Measurements from ENCODE around the gene MYO3B. TPM values are rescaled to one million over a fixed set of nuclear protein-coding genes. Genes with fewer than 3 reads are reported as not detected.

The MYO3B gene
- polyA plus RNA-seq, 1 donor (not counting 4 experiments of a cell fraction or from before 2014, with no cell fraction given), result 4.4 TPM

GRCh38 chr2:170156592-170156991 is 21.4 kb upstream of the MYO3B start:
- Histone ChIP-seq H3K4me3 (ENCODE audit: control insufficient read depth in 2 of 3, extremely low read depth in 1 of 3, insufficient read depth in 2 of 3, low read depth in 1 of 3, low read length in 3 of 3) (no peak overlapping the region), H3K27ac (ENCODE audit: control insufficient read depth, insufficient read depth, low read length) (no peak overlapping the region), H3K4me1 (ENCODE audit: control insufficient read depth, extremely low read depth, insufficient read depth, low read length) (peaks cover 14% of the 10 kb centered on the region), H3K9ac (ENCODE audit: control insufficient read depth, extremely low read depth, insufficient read depth, low read length) (no peak overlapping the region), H2AFZ (ENCODE audit: control insufficient read depth, low read length) (peak overlapping the region; percentile 45), H3K36me3 (ENCODE audit: control insufficient read depth in 2 of 2, extremely low read depth in 1 of 2, insufficient read depth in 2 of 2, low read length in 2 of 2) (no peaks in the 10 kb centered on the region), H3K4me2 (ENCODE audit: control insufficient read depth, extremely low read depth, insufficient read depth, low read depth, low read length) (no peak overlapping the region), H3K9me3 (ENCODE audit: control insufficient read depth, low read depth, low read length) (no peaks in the 10 kb centered on the region), H3K9me1 (ENCODE audit: control insufficient read depth, extremely low read depth, insufficient read depth, low read length) (no peaks in the 10 kb centered on the region), H3K27me3 (ENCODE audit: control insufficient read depth, extremely low read depth, insufficient read depth, low read length) (no peaks in the 10 kb centered on the region), H4K20me1 (ENCODE audit: control insufficient read depth, extremely low read depth, insufficient read depth, low read length) (no peaks in the 10 kb centered on the region), H3K79me2 (ENCODE audit: control insufficient read depth, insufficient read depth, low read length) (no peaks in the 10 kb centered on the region)
- DNase-seq (ENCODE audit: low read depth, low spot score) (no peak), FAIRE-seq (no peak)
- dilution Hi-C loops (cut with MboI; ENCODE audit: extremely low pct_ligation_motif_present, low sequenced_read_pairs), result no loop called here
- TF ChIP-seq CTCF (optimal IDR thresholded peaks at IDR 0.05 in 1 of 3, IDR thresholded peaks at IDR 0.05 in 1 of 3, conservative IDR thresholded peaks at IDR 0.05 in 1 of 3; ENCODE audit: extremely low read depth in 1 of 3, insufficient read depth in 2 of 3, low read length in 3 of 3) (no peak), EZH2 (IDR thresholded peaks at IDR 0.05; ENCODE audit: low read length) (no peak)

GRCh38 chr2:170157025-170157684 is 20.8 kb upstream of the MYO3B start:
- no peaks in the 10 kb centered on the region for H4K20me1 ChIP-seq (ENCODE audit: control insufficient read depth, extremely low read depth, insufficient read depth, low read length)
- no peak overlapping the region for H3K4me3 ChIP-seq (ENCODE audit: control insufficient read depth in 2 of 3, extremely low read depth in 1 of 3, insufficient read depth in 2 of 3, low read depth in 1 of 3, low read length in 3 of 3)
- TF ChIP-seq EZH2 (IDR thresholded peaks at IDR 0.05; ENCODE audit: low read length), result no peak
- no peak for TF ChIP-seq CTCF (optimal IDR thresholded peaks at IDR 0.05 in 1 of 3, IDR thresholded peaks at IDR 0.05 in 1 of 3, conservative IDR thresholded peaks at IDR 0.05 in 1 of 3; ENCODE audit: extremely low read depth in 1 of 3, insufficient read depth in 2 of 3, low read length in 3 of 3)
- H3K9ac ChIP-seq (ENCODE audit: control insufficient read depth, extremely low read depth, insufficient read depth, low read length), result no peak overlapping the region
- peaks cover 14% of the 10 kb centered on the region for H3K4me1 ChIP-seq (ENCODE audit: control insufficient read depth, extremely low read depth, insufficient read depth, low read length)
- no peaks in the 10 kb centered on the region for H3K36me3 ChIP-seq (ENCODE audit: control insufficient read depth in 2 of 2, extremely low read depth in 1 of 2, insufficient read depth in 2 of 2, low read length in 2 of 2)
- peak overlapping the region; percentile 45 for H2AFZ ChIP-seq (ENCODE audit: control insufficient read depth, low read length)
- H3K27ac ChIP-seq (ENCODE audit: control insufficient read depth, insufficient read depth, low read length), result no peak overlapping the region
- FAIRE-seq, result no peak
- no peaks in the 10 kb centered on the region for H3K79me2 ChIP-seq (ENCODE audit: control insufficient read depth, insufficient read depth, low read length)
- no peak for DNase-seq (ENCODE audit: low read depth, low spot score)
- no peak overlapping the region for H3K4me2 ChIP-seq (ENCODE audit: control insufficient read depth, extremely low read depth, insufficient read depth, low read depth, low read length)
- dilution Hi-C loops (cut with MboI; ENCODE audit: extremely low pct_ligation_motif_present, low sequenced_read_pairs), result no loop called here
- no peaks in the 10 kb centered on the region for H3K9me3 ChIP-seq (ENCODE audit: control insufficient read depth, low read depth, low read length)
- no peaks in the 10 kb centered on the region for H3K27me3 ChIP-seq (ENCODE audit: control insufficient read depth, extremely low read depth, insufficient read depth, low read length)
- no peaks in the 10 kb centered on the region for H3K9me1 ChIP-seq (ENCODE audit: control insufficient read depth, extremely low read depth, insufficient read depth, low read length)
